MCF 10A (cell line): Measurements from ENCODE around the gene MAGI3. TPM values are rescaled to one million over a fixed set of nuclear protein-coding genes. Genes with fewer than 3 reads are reported as not detected.

Experiments used
- BruUV-seq: library from RNA; stranded (reverse); fragments of 400-500 nt; replicated peaks from 2 replicates; lab custom pipeline; 2021; lab: Mats Ljungman, UMichigan
- CTCF ChIA-PET: fragments of 300-600 bp; sonication (Branson Sonifier 250); formaldehyde crosslinking; extraction: SDS; loops from one replicate; lab custom pipeline; 2021; ENCODE audit warnings: antibody characterized with exemption, inconsistent platforms; lab: Yijun Ruan, JAX
- POLR2A ChIA-PET: fragments of 300-600, 350-650 bp; sonication (Branson Sonifier 250); formaldehyde crosslinking; extraction: SDS; loops from one replicate; lab custom pipeline; 2020; ENCODE audit warnings: antibody characterized with exemption, inconsistent platforms; lab: Yijun Ruan, JAX
- DNase-seq: peaks from one replicate; pipeline ENCODE4 v3.0.0-alpha.2; 2018; ENCODE audit not compliant: unreplicated experiment
- H3K27ac Mint-ChIP-seq: one replicate; pipeline ENCODE4 v1.8.0; 2022; ENCODE audit warnings: mild to moderate bottlenecking, low read depth, mixed read lengths; ENCODE audit not compliant: unreplicated experiment
- H3K27me3 Mint-ChIP-seq: one replicate; pipeline ENCODE4 v1.8.0; 2022; ENCODE audit warnings: mixed read lengths; ENCODE audit not compliant: insufficient read depth, unreplicated experiment
- H3K36me3 Mint-ChIP-seq: one replicate; pipeline ENCODE4 v1.8.0; 2022; ENCODE audit warnings: mild to moderate bottlenecking, moderate library complexity, mixed read lengths; ENCODE audit not compliant: insufficient read depth, unreplicated experiment
- H3K4me1 Mint-ChIP-seq: one replicate; pipeline ENCODE4 v1.8.0; 2022; ENCODE audit warnings: mixed read lengths; ENCODE audit not compliant: insufficient read depth, unreplicated experiment
- H3K4me3 Mint-ChIP-seq: one replicate; pipeline ENCODE4 v1.8.0; 2022; ENCODE audit warnings: mild to moderate bottlenecking, moderate library complexity, mixed read lengths; ENCODE audit not compliant: unreplicated experiment
- H3K9me3 Mint-ChIP-seq: one replicate; pipeline ENCODE4 v1.8.0; 2022; ENCODE audit warnings: mixed read lengths; ENCODE audit not compliant: unreplicated experiment
- CTCF ChIP-seq: fragments of 200-600 bp; IDR thresholded peaks from one replicate; pipeline ENCODE4 v1.8.0; 2022; ENCODE audit warnings: antibody characterized with exemption, mild to moderate bottlenecking; ENCODE audit not compliant: unreplicated experiment
- intact Hi-C: fragments of 100-400 bp; cut with micrococcal nuclease; formaldehyde crosslinking; loops from 2 replicates; pipeline ENCODE4 v1.14.1; 2022
- total RNA-seq: library from RNA; stranded (reverse); gene quantifications from 2 replicates; pipeline ENCODE4 v1.2.3, GENCODE V29; 2022

MAGI3 gene
- total RNA-seq, 1 experiment from 2014 or later = 14.3 TPM

- POLR2A ChIA-PET = interaction anchor here (0.6 to 1.4 kb wide), 2 partner anchors 12 to 240 kb away, joined by 3 to 5 read pairs; no protein-coding TSS in a partner anchor
- no TSS peak for BruUV-seq
These were observed 14.4 kb upstream of the MAGI3 start for GRCh38 chr1:113375878-113376277.

GRCh38 chr1:113380075-113380474 is 10.2 kb upstream of the MAGI3 start:
- Mint-ChIP-seq H3K4me3 (no peak overlapping the region), H3K27me3 (no peaks in the 10 kb centered on the region), H3K27ac (no peak overlapping the region), H3K9me3 (no peaks in the 10 kb centered on the region), H3K4me1 (peaks cover 2% of the 10 kb centered on the region), H3K36me3 (no peaks in the 10 kb centered on the region)
- DNase-seq = no peak
- ChIA-PET POLR2A (interaction anchor here (0.6 to 1.2 kb wide), 2 partner anchors 9 to 54 kb away, joined by 3 to 6 read pairs; partner anchors contain the start of gene MAGI3), CTCF (interaction anchor here (0.6 to 1.3 kb wide), 3 partner anchors 8 to 1758 kb away, joined by 3 to 6 read pairs (median 3); no protein-coding TSS in a partner anchor)
- intact Hi-C loops = no loop called here
- no TSS peak for BruUV-seq
- TF ChIP-seq CTCF = no peak

More at GRCh38 chr1:113375878-113376277, 14.4 kb upstream of the MAGI3 start:
- DNase-seq = no peak
- TF ChIP-seq CTCF = no peak
- intact Hi-C loops = no loop called here
- CTCF ChIA-PET = interaction anchor here (0.6 kb wide), 1 partner anchor 78 kb away, joined by 3 read pairs; no protein-coding TSS in a partner anchor
- no peaks in the 10 kb centered on the region for H3K27me3 Mint-ChIP-seq
- no peaks in the 10 kb centered on the region for H3K9me3 Mint-ChIP-seq
- no peaks in the 10 kb centered on the region for H3K36me3 Mint-ChIP-seq
- H3K27ac Mint-ChIP-seq = no peak overlapping the region
- peaks cover 5% of the 10 kb centered on the region for H3K4me1 Mint-ChIP-seq
- no peak overlapping the region for H3K4me3 Mint-ChIP-seq

GRCh38 chr1:113388017-113388620 is 2.2 kb upstream of the MAGI3 start:
- Mint-ChIP-seq H3K27me3 (no peaks in the 10 kb centered on the region), H3K36me3 (no peaks in the 10 kb centered on the region), H3K4me3 (peak overlapping the region; percentile 93), H3K4me1 (peaks cover 14% of the 10 kb centered on the region), H3K9me3 (no peaks in the 10 kb centered on the region), H3K27ac (peak overlapping the region; percentile 76)
- CTCF ChIA-PET = interaction anchor here (0.6 to 4.6 kb wide), 12 partner anchors 8 to 284 kb away, joined by 3 to 66 read pairs (median 4); no protein-coding TSS in a partner anchor
- intact Hi-C loops = no loop called here
- TF ChIP-seq CTCF = no peak
- no TSS peak for BruUV-seq
- POLR2A ChIA-PET = interaction anchor here (0.6 to 2.9 kb wide), 16 partner anchors 12 to 423 kb away, joined by 3 to 29 read pairs (median 5); partner anchors contain the start of gene LRIG2
- DNase-seq = no peak

GRCh38 chr1:113388621-113389358 is 1.5 kb upstream of the MAGI3 start:
- ChIA-PET POLR2A (interaction anchor here (0.6 to 2.9 kb wide), 36 partner anchors 9 to 770 kb away, joined by 3 to 29 read pairs (median 4); partner anchors contain the start of genes LRIG2 and ST7L), CTCF (interaction anchor here (0.5 to 4.6 kb wide), 16 partner anchors 9 to 334 kb away, joined by 3 to 66 read pairs (median 4); no protein-coding TSS in a partner anchor)
- no TSS peak for BruUV-seq
- DNase-seq = peak; percentile 53
- H3K27ac Mint-ChIP-seq = peak overlapping the region; percentile 76
- TF ChIP-seq CTCF = no peak
- H3K27me3 Mint-ChIP-seq = no peaks in the 10 kb centered on the region
- H3K36me3 Mint-ChIP-seq = no peaks in the 10 kb centered on the region
- H3K4me1 Mint-ChIP-seq = peaks cover 14% of the 10 kb centered on the region
- intact Hi-C loops = no loop called here
- no peaks in the 10 kb centered on the region for H3K9me3 Mint-ChIP-seq
- H3K4me3 Mint-ChIP-seq = peak overlapping the region; percentile 93
